WTC11 (cell line): Measurements from ENCODE around the gene CCDC28A. TPM values are rescaled to one million over a fixed set of nuclear protein-coding genes. Genes with fewer than 3 reads are reported as not detected.

ENCODE experiments used
- ATAC-seq: fragments of 200-7000 bp; cut with Tn5 transposase; 2 replicates; pipeline ENCODE4 v1.10.0; 2021; ENCODE audit warnings: mild to moderate bottlenecking, moderate library complexity
- CTCF ChIA-PET: fragments of 300-600 bp; sonication (Branson Sonifier 250); formaldehyde crosslinking; loops from one replicate; lab custom pipeline; 2021; ENCODE audit warnings: antibody characterized with exemption; lab: Charles Lee
- POLR2A ChIA-PET: fragments of 350-600 bp; sonication (Branson Sonifier 250); formaldehyde crosslinking; loops from one replicate; lab custom pipeline; 2021; ENCODE audit warnings: antibody characterized with exemption; lab: Charles Lee
- DNase-seq: peaks from one replicate; pipeline ENCODE4 v3.0.0; 2021; ENCODE audit warnings: low spot score
- H3K27ac Mint-ChIP-seq: 2 replicates; pipeline ENCODE4 v1.8.0; 2021; ENCODE audit warnings: mixed read lengths
- H3K27me3 Mint-ChIP-seq: 2 replicates; pipeline ENCODE4 v1.8.0; 2021; ENCODE audit warnings: low read depth, mild to moderate bottlenecking, moderate library complexity, mixed read lengths
- H3K36me3 Mint-ChIP-seq: 2 replicates; pipeline ENCODE4 v1.8.0; 2021; ENCODE audit warnings: mixed read lengths
- H3K4me1 Mint-ChIP-seq: 2 replicates; pipeline ENCODE4 v1.8.0; 2022; ENCODE audit warnings: mixed read lengths
- H3K4me3 Mint-ChIP-seq: 2 replicates; pipeline ENCODE4 v1.8.0; 2021; ENCODE audit warnings: mild to moderate bottlenecking, moderate library complexity, mixed read lengths
- H3K9me3 Mint-ChIP-seq: 2 replicates; pipeline ENCODE4 v1.8.0; 2021; ENCODE audit warnings: mixed read lengths
- ATF2 ChIP-seq: sonication (generic); formaldehyde crosslinking; IDR thresholded peaks from 2 replicates; pipeline ENCODE4 v1.8.1; 2022; ENCODE audit warnings: low read depth, missing genetic modification reagents, borderline replicate concordance
- ATF3 ChIP-seq: sonication (generic); formaldehyde crosslinking; conservative IDR thresholded peaks from 2 replicates; pipeline ENCODE4 v1.8.1; 2022; ENCODE audit warnings: mild to moderate bottlenecking, missing genetic modification reagents
- CREM ChIP-seq: sonication (generic); formaldehyde crosslinking; IDR thresholded peaks from 2 replicates; pipeline ENCODE4 v1.8.1; 2022; ENCODE audit warnings: mild to moderate bottlenecking, missing genetic modification reagents, moderate library complexity
- E2F1 ChIP-seq: sonication (generic); formaldehyde crosslinking; IDR thresholded peaks from 2 replicates; pipeline ENCODE4 v1.8.0; 2022; ENCODE audit warnings: mild to moderate bottlenecking, missing genetic modification reagents
- E2F4 ChIP-seq: sonication (generic); formaldehyde crosslinking; IDR thresholded peaks from 2 replicates; pipeline ENCODE4 v1.8.1; 2022; ENCODE audit warnings: low read depth, mild to moderate bottlenecking, moderate library complexity, missing genetic modification reagents, borderline replicate concordance
- MLX ChIP-seq: sonication (generic); formaldehyde crosslinking; IDR thresholded peaks from 2 replicates; pipeline ENCODE4 v1.8.1; 2023; ENCODE audit warnings: mild to moderate bottlenecking, missing genetic modification reagents, moderate library complexity
- MYBL2 ChIP-seq: sonication (generic); formaldehyde crosslinking; IDR thresholded peaks from 2 replicates; pipeline ENCODE4 v1.8.1; 2023; ENCODE audit warnings: mild to moderate bottlenecking, moderate library complexity, missing genetic modification reagents
- NR2C2 ChIP-seq: sonication (generic); formaldehyde crosslinking; IDR thresholded peaks from 2 replicates; pipeline ENCODE4 v1.8.0; 2022; ENCODE audit warnings: mild to moderate bottlenecking, missing genetic modification reagents
- RORB ChIP-seq: fragments of 250-450 bp; sonication (Bioruptor Pico); IDR thresholded peaks from 2 replicates; pipeline ENCODE4 v1.9.0; 2021; ENCODE audit warnings: mild to moderate bottlenecking
- USF1 ChIP-seq: sonication (generic); formaldehyde crosslinking; IDR thresholded peaks from 2 replicates; pipeline ENCODE4 v1.8.0; 2022; ENCODE audit warnings: mild to moderate bottlenecking, missing genetic modification reagents
- USF2 ChIP-seq: sonication (generic); formaldehyde crosslinking; IDR thresholded peaks from 2 replicates; pipeline ENCODE4 v1.8.1; 2023; ENCODE audit warnings: mild to moderate bottlenecking, missing genetic modification reagents, moderate library complexity
- ZNF121 ChIP-seq: sonication (generic); formaldehyde crosslinking; IDR thresholded peaks from 2 replicates; pipeline ENCODE4 v1.8.0; 2023; ENCODE audit warnings: missing genetic modification reagents
- ZNF281 ChIP-seq: sonication (generic); formaldehyde crosslinking; IDR thresholded peaks from 2 replicates; pipeline ENCODE4 v1.8.0; 2023; ENCODE audit warnings: mild to moderate bottlenecking, missing genetic modification reagents
- ZNF396 ChIP-seq: fragments of 250-450 bp; sonication (Bioruptor Pico); IDR thresholded peaks from 2 replicates; pipeline ENCODE4 v1.8.0; 2021; ENCODE audit warnings: mild to moderate bottlenecking, moderate library complexity, borderline replicate concordance
- total RNA-seq: library from RNA; stranded (reverse); gene quantifications from 3 replicates; pipeline ENCODE4 v1.2.3, GENCODE V29; 2021
- TF ChIP-seq, protein P1 (sequence below): sonication (generic); formaldehyde crosslinking; IDR thresholded peaks from 2 replicates; pipeline ENCODE4 v1.8.1; 2023; ENCODE audit warnings: mild to moderate bottlenecking, missing genetic modification reagents, borderline replicate concordance
- TF ChIP-seq, protein P2 (sequence below): fragments of 250-450 bp; sonication (Bioruptor Pico); IDR thresholded peaks from 2 replicates; pipeline ENCODE4 v1.9.0; 2021; ENCODE audit warnings: moderate library complexity, mild to moderate bottlenecking, inconsistent platforms, borderline replicate concordance

The CCDC28A gene
- total RNA-seq, 1 experiment from 2014 or later = 8.7 TPM

DNA sequence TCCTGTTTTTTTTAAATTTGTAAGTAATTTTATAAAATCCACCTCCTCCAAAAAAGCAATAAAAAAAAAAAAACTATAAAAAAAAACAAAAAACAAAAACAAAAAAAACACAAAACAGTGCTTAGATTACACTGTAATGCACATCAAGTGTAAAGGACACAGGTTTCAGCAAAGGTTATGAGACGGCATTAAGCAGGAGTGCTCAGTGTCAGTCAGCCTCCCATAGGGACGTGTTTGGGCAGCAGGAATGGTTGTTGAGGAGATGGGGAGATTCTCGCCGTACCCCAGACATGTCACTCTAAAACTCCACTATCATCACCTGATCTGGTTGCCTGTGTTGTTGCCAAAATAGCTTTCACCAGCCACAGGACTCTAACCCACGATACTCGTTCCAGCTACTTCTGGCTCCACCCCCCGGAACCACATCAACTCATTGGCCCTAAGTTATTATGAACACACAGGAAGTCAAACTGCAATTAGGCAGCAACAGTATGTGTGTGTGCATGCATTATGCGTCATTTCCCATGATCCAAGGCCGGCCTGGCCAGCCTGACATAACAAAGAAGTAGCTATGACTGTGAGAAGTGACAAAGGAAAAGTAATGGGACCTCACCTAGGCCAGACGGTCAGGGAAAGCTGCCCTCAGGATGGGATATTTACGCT, 51.0 kb downstream of the CCDC28A start (continued):
- no peak for TF ChIP-seq ZNF281
- TF ChIP-seq ZNF121 = no peak
- no peak for TF ChIP-seq USF2
- no peak for TF ChIP-seq ATF2 (CRISPR knock-in tag)
- no peak for TF ChIP-seq NR2C2 (CRISPR knock-in tag)

DNA sequence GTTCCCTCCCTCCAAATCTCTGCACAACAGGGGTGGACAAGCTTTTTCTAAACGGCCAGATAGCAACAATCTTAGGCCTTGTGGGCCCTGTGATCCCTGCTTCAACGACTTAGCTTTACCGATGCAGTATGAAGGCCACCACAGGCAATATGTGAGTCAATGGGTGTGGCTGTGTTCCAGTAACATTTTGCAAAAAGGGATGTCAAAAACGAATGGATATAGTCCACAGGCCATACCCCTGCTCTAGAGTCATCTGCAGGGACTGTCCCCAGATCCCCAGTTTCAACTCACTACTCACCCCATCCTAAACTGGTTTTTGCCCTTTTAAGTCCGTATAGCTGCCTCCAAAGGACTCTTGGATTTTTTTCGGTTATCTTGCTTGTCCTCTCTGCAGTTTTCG, 56.7 kb downstream of the CCDC28A start:
- no peak overlapping the region for H3K4me3 Mint-ChIP-seq
- ATAC-seq (no peak), DNase-seq (no peak)
- ChIA-PET POLR2A (interaction anchor here (0.6 kb wide), 1 partner anchor 17 kb away, joined by 3 read pairs; no protein-coding TSS in a partner anchor), CTCF (no interaction called here)
- peaks cover 14% of the 10 kb centered on the region for H3K9me3 Mint-ChIP-seq
- 0 out of 2 replicates have a peak overlapping the region, but pooled peaks have one; percentile 63 for H3K27ac Mint-ChIP-seq
- H3K27me3 Mint-ChIP-seq = no peaks in the 10 kb centered on the region
- no peak for TF ChIP-seq ZNF396 (CRISPR knock-in tag)
- no peak for TF ChIP-seq E2F1 (CRISPR knock-in tag)
- TF ChIP-seq MYBL2 = no peak
- TF ChIP-seq CREM = no peak
- no peak for TF ChIP-seq ATF3 (CRISPR knock-in tag)
- no peak for TF ChIP-seq MLX (CRISPR knock-in tag)
- no peak for TF ChIP-seq USF1 (CRISPR knock-in tag)
- TF ChIP-seq, protein P1, sequence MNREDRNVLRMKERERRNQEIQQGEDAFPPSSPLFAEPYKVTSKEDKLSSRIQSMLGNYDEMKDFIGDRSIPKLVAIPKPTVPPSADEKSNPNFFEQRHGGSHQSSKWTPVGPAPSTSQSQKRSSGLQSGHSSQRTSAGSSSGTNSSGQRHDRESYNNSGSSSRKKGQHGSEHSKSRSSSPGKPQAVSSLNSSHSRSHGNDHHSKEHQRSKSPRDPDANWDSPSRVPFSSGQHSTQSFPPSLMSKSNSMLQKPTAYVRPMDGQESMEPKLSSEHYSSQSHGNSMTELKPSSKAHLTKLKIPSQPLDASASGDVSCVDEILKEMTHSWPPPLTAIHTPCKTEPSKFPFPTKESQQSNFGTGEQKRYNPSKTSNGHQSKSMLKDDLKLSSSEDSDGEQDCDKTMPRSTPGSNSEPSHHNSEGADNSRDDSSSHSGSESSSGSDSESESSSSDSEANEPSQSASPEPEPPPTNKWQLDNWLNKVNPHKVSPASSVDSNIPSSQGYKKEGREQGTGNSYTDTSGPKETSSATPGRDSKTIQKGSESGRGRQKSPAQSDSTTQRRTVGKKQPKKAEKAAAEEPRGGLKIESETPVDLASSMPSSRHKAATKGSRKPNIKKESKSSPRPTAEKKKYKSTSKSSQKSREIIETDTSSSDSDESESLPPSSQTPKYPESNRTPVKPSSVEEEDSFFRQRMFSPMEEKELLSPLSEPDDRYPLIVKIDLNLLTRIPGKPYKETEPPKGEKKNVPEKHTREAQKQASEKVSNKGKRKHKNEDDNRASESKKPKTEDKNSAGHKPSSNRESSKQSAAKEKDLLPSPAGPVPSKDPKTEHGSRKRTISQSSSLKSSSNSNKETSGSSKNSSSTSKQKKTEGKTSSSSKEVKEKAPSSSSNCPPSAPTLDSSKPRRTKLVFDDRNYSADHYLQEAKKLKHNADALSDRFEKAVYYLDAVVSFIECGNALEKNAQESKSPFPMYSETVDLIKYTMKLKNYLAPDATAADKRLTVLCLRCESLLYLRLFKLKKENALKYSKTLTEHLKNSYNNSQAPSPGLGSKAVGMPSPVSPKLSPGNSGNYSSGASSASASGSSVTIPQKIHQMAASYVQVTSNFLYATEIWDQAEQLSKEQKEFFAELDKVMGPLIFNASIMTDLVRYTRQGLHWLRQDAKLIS (CRISPR knock-in tag) = no peak
- no peak for TF ChIP-seq E2F4 (CRISPR knock-in tag)
- TF ChIP-seq, protein P2, sequence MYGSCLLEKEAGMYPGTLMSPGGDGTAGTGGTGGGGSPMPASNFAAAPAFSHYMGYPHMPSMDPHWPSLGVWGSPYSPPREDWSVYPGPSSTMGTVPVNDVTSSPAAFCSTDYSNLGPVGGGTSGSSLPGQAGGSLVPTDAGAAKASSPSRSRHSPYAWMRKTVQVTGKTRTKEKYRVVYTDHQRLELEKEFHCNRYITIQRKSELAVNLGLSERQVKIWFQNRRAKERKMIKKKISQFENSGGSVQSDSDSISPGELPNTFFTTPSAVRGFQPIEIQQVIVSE (CRISPR knock-in tag) = no peak
- TF ChIP-seq RORB = no peak
- H3K4me1 Mint-ChIP-seq = peaks cover 16% of the 10 kb centered on the region
- peaks cover 4% of the 10 kb centered on the region; the same call in 1 of the 2 replicates for H3K36me3 Mint-ChIP-seq
